C4-2B (cell line): Measurements from ENCODE around the gene TOLLIP.

Source experiments
- H3K27ac ChIP-seq: fragments of 450-650 bp; 2 replicates; pipeline ENCODE4 v1.5.1; 2017
- ZFX ChIP-seq: fragments of 450-650 bp; IDR thresholded peaks from 2 replicates; pipeline ENCODE4 v1.6.1; 2017
- TF ChIP-seq, protein P1 (sequence below): fragments of 450-650 bp; conservative IDR thresholded peaks from 2 replicates; pipeline ENCODE4 v1.5.1; 2017; ENCODE audit warnings: mild to moderate bottlenecking

TOLLIP gene

GRCh38 chr11:1288426-1289151 lies 20.8 kb downstream of the TOLLIP start:
- TF ChIP-seq, protein P1, sequence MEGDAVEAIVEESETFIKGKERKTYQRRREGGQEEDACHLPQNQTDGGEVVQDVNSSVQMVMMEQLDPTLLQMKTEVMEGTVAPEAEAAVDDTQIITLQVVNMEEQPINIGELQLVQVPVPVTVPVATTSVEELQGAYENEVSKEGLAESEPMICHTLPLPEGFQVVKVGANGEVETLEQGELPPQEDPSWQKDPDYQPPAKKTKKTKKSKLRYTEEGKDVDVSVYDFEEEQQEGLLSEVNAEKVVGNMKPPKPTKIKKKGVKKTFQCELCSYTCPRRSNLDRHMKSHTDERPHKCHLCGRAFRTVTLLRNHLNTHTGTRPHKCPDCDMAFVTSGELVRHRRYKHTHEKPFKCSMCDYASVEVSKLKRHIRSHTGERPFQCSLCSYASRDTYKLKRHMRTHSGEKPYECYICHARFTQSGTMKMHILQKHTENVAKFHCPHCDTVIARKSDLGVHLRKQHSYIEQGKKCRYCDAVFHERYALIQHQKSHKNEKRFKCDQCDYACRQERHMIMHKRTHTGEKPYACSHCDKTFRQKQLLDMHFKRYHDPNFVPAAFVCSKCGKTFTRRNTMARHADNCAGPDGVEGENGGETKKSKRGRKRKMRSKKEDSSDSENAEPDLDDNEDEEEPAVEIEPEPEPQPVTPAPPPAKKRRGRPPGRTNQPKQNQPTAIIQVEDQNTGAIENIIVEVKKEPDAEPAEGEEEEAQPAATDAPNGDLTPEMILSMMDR = no peak
- TF ChIP-seq ZFX = no peak
- no peak overlapping the region for H3K27ac ChIP-seq

- TF ChIP-seq, protein P1 = no peak
- no peak for TF ChIP-seq ZFX
- no peak overlapping the region for H3K27ac ChIP-seq
Measured at GRCh38 chr11:1287928-1288327, 21.5 kb downstream of the TOLLIP start.

DNA sequence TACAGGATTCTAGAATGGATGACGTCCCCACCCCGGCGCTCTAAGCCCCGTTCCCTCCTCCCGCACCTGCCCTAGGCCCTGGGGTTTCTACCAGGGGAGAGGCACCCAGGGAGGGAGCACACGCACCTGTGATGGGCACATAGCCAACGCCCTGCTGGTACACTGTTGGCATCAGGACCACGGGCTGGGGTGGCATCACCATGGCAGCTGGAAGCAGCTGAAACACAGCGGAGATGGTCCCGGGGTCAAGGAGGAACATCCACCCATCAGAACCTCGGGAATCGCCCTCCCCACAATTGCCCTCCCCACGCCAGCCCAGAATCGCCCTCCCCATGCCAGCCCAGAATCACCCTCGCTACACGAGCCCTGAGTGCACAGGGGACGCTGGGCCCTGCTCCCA lies 23.6 kb downstream of the TOLLIP start:
- TF ChIP-seq ZFX = no peak
- TF ChIP-seq, protein P1 = no peak

GRCh38 chr11:1285316-1285744 lies 24.1 kb downstream of the TOLLIP start:
- TF ChIP-seq, protein P1 = no peak
- TF ChIP-seq ZFX = no peak
- no peak overlapping the region for H3K27ac ChIP-seq

More for the DNA sequence above, 23.6 kb downstream of the TOLLIP start:
- no peak overlapping the region for H3K27ac ChIP-seq

DNA sequence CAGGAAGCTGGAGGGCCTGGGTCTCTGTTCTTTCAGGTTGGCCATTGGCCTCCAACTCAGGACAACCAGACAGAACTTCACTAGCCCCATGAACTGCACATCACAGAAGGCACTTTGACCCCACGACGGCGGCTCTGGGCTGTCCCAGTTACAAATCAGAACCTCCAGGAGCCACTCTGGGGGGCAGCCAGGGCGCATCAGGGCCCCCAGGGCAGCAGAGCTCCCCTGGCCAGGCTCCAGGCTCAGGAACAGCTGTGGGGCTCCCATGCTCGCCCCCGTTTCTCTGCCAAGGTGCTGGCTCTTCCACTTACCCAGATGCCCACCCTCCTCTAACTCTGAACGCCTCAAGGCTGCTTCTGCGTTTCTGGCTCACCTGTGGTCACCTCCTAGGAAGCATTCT lies 25.5 kb downstream of the TOLLIP start:
- TF ChIP-seq, protein P1 = no peak
- no peak for TF ChIP-seq ZFX
- H3K27ac ChIP-seq = no peak overlapping the region

DNA sequence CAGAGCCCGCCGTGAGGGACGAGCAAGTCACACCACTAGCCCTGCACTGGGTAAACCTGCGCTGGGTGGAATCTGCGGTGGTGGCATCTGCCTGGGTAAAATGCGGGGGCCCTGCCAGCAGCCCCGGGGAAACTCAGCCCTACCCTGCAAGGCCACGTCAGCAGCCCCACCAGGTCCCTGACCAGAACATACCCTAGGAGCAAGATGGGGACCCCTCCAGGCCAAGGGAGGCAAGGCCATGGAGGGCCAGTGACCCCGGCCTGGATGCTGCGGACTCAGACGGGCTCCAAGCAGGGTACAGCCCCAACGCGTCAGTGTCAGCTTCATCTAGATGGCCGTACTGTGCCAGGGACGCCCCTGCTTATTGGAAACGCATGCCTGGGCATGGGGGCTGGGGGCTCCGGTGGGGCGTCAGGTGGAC lies 26.3 kb downstream of the TOLLIP start:
- H3K27ac ChIP-seq = no peak overlapping the region
- TF ChIP-seq, protein P1 = no peak

- no peak overlapping the region for H3K27ac ChIP-seq
- TF ChIP-seq, protein P1 = no peak
- no peak for TF ChIP-seq ZFX
Measured at GRCh38 chr11:1281974-1282365, 27.5 kb downstream of the TOLLIP start.
